Common myeloid progenitor, CD34-positive (primary cell): ENCODE results near the gene SAV1.

Source experiments
- CTCF ChIA-PET: fragments of 350-600 bp; sonication (Branson Sonifier 250); formaldehyde crosslinking; loops from one replicate; lab custom pipeline; 2021; ENCODE audit warnings: antibody characterized with exemption; lab: Charles Lee
- POLR2A ChIA-PET: fragments of 350-600 bp; sonication (Branson Sonifier 250); formaldehyde crosslinking; loops from one replicate; lab custom pipeline; 2021; ENCODE audit warnings: antibody characterized with exemption; lab: Charles Lee
- DNase-seq, 3 donors: peaks; one replicate each; pipeline versions ENCODE4 v3.0.0 to v3.0.0-alpha.2; 2013
- H3K27ac ChIP-seq, 2 experiments: 1 replicate in 1 of 2; 2 replicates in 1 of 2; pipeline ENCODE4 v1.7.0; 2013; ENCODE audit warnings: inconsistent platforms in 2 of 2, low read length in 2 of 2, mild to moderate bottlenecking in 2 of 2, low read depth in 1 of 2, moderate library complexity in 1 of 2; ENCODE audit not compliant: severe bottlenecking in 2 of 2, insufficient read depth in 1 of 2, poor library complexity in 1 of 2
- H3K27me3 ChIP-seq, 5 experiments: replicated peaks in 2 of 5; 1 replicate in 3 of 5; 2 replicates in 2 of 5; pipeline versions ENCODE4 v1.6.1 to v1.7.0; 2013; ENCODE audit warnings: low read length in 4 of 5, mild to moderate bottlenecking in 2 of 5, moderate library complexity in 2 of 5, inconsistent platforms in 1 of 5; ENCODE audit not compliant: insufficient read depth in 5 of 5, control insufficient read depth in 4 of 5
- H3K36me3 ChIP-seq, 4 experiments: 1 replicate in 2 of 4; 2 replicates in 2 of 4; pipeline versions ENCODE4 v1.6.1 to v1.7.0; 2013; ENCODE audit warnings: low read length in 3 of 4, control low read depth in 1 of 4, mild to moderate bottlenecking in 1 of 4; ENCODE audit not compliant: control insufficient read depth in 4 of 4, insufficient read depth in 4 of 4
- H3K4me1 ChIP-seq, 4 experiments: 1 replicate in 3 of 4; 2 replicates in 1 of 4; pipeline versions ENCODE4 v1.6.1 to v1.7.1; 2013; ENCODE audit warnings: low read length in 3 of 4, mild to moderate bottlenecking in 3 of 4, control low read depth in 1 of 4, inconsistent platforms in 1 of 4, moderate library complexity in 1 of 4; ENCODE audit not compliant: control insufficient read depth in 4 of 4, insufficient read depth in 4 of 4; ENCODE audit errors: control extremely low read depth in 1 of 4
- H3K4me3 ChIP-seq, 7 experiments: 1 replicate in 4 of 7; 2 replicates in 3 of 7; pipeline versions ENCODE4 v1.5.1 to v1.7.0; 2013; ENCODE audit warnings: mild to moderate bottlenecking in 7 of 7, low read length in 6 of 7, moderate library complexity in 6 of 7, inconsistent platforms in 2 of 7, low read depth in 2 of 7, control low read depth in 1 of 7; ENCODE audit not compliant: insufficient read depth in 4 of 7, control insufficient read depth in 1 of 7; ENCODE audit errors: extremely low read depth in 1 of 7
- H3K9me3 ChIP-seq, 5 experiments: 1 replicate in 4 of 5; 2 replicates in 1 of 5; pipeline versions ENCODE4 v1.6.1 to v1.7.1; 2013; ENCODE audit warnings: low read length in 4 of 5, mild to moderate bottlenecking in 2 of 5, inconsistent platforms in 1 of 5, low read depth in 1 of 5, moderate library complexity in 1 of 5; ENCODE audit not compliant: control insufficient read depth in 4 of 5, insufficient read depth in 2 of 5; ENCODE audit errors: control extremely low read depth in 1 of 5
- WGBS: methylation state at CpG from one replicate; pipeline ENCODE4 v1.1.5; 2013; ENCODE audit not compliant: insufficient coverage; 5-methylcytosine and 5-hydroxymethylcytosine counted together

Gene SAV1

GRCh38 chr14:50657753-50658152, 10.4 kb downstream of the SAV1 start:
- DNase-seq, result no peak
- Histone ChIP-seq H3K9me3 (peaks cover 0 to 6% (median 0%) of the 10 kb centered on the region in 5 experiments), H3K36me3 (peaks cover 0 to 17% (median 5%) of the 10 kb centered on the region in 4 experiments), H3K4me1 (peaks cover 0 to 10% (median 4%) of the 10 kb centered on the region in 4 experiments), H3K27me3 (no peaks in the 10 kb centered on the region), H3K4me3 (no peak overlapping the region), H3K27ac (no peak overlapping the region)
- CTCF ChIA-PET, result no interaction called here
- POLR2A ChIA-PET, result interaction anchor here (0.6 kb wide), 1 partner anchor 64 kb away, joined by 3 read pairs; no protein-coding TSS in a partner anchor
- no CpG with 5 or more reads among the region's 2 CpGs for WGBS

GRCh38 chr14:50656776-50657175, 11.3 kb downstream of the SAV1 start:
- DNase-seq, result no peak
- ChIA-PET POLR2A (no interaction called here), CTCF (interaction anchor here (0.6 to 0.7 kb wide), 2 partner anchors 45 to 50 kb away, joined by 3 read pairs; no protein-coding TSS in a partner anchor)
- H3K9me3 ChIP-seq, result peaks cover 0 to 6% (median 0%) of the 10 kb centered on the region in 5 experiments
- no peak overlapping the region for H3K27ac ChIP-seq
- H3K27me3 ChIP-seq, result no peaks in the 10 kb centered on the region
- H3K4me1 ChIP-seq, result peaks cover 0 to 10% (median 4%) of the 10 kb centered on the region in 4 experiments
- 100% methylated on average over 5 of the region's 6 CpGs for WGBS
- H3K4me3 ChIP-seq, result no peak overlapping the region
- H3K36me3 ChIP-seq, result peaks cover 0 to 16% (median 5%) of the 10 kb centered on the region in 4 experiments

- H3K4me3 ChIP-seq, result no peak overlapping the region
- CTCF ChIA-PET, result interaction anchor here (1.1 to 1.9 kb wide), 2 partner anchors 10 to 63 kb away, joined by 3 to 4 read pairs; no protein-coding TSS in a partner anchor
- no peak for DNase-seq
- peaks cover 0 to 5% (median 0%) of the 10 kb centered on the region in 4 experiments for H3K36me3 ChIP-seq
- H3K9me3 ChIP-seq, result no peaks in the 10 kb centered on the region
- no peak overlapping the region for H3K27ac ChIP-seq
- H3K4me1 ChIP-seq, result no peaks in the 10 kb centered on the region
- POLR2A ChIA-PET, result no interaction called here
- no peaks in the 10 kb centered on the region for H3K27me3 ChIP-seq
Measured at GRCh38 chr14:50649691-50650090, 18.4 kb downstream of the SAV1 start.

- no peak overlapping the region for H3K4me3 ChIP-seq
- no peaks in the 10 kb centered on the region for H3K4me1 ChIP-seq
- POLR2A ChIA-PET, result no interaction called here
- no peaks in the 10 kb centered on the region for H3K9me3 ChIP-seq
- no peaks in the 10 kb centered on the region for H3K27me3 ChIP-seq
- no peak for DNase-seq
- no peak overlapping the region for H3K27ac ChIP-seq
- CTCF ChIA-PET, result no interaction called here
- peaks cover 0 to 10% (median 6%) of the 10 kb centered on the region in 4 experiments for H3K36me3 ChIP-seq
Measured at GRCh38 chr14:50647753-50648152, 20.4 kb downstream of the SAV1 start.

GRCh38 chr14:50647282-50647681, 20.8 kb downstream of the SAV1 start:
- Histone ChIP-seq H3K27ac (no peak overlapping the region), H3K9me3 (no peaks in the 10 kb centered on the region), H3K36me3 (peaks cover 0 to 10% (median 6%) of the 10 kb centered on the region in 4 experiments), H3K4me3 (no peak overlapping the region), H3K4me1 (no peaks in the 10 kb centered on the region), H3K27me3 (no peaks in the 10 kb centered on the region)
- no peak for DNase-seq
- CTCF ChIA-PET, result interaction anchor here (1.2 kb wide), 1 partner anchor 19 kb away, joined by 3 read pairs; no protein-coding TSS in a partner anchor
- WGBS, result 88% methylated on average over 4 of the region's 6 CpGs
- POLR2A ChIA-PET, result no interaction called here

GRCh38 chr14:50635141-50635540, 33.0 kb downstream of the SAV1 start:
- ChIA-PET CTCF (interaction anchor here (2.0 kb wide), 1 partner anchor 79 kb away, joined by 5 read pairs; no protein-coding TSS in a partner anchor), POLR2A (no interaction called here)
- no peak for DNase-seq
- no peaks in the 10 kb centered on the region for H3K4me1 ChIP-seq
- no peak overlapping the region for H3K4me3 ChIP-seq
- no peaks in the 10 kb centered on the region for H3K27me3 ChIP-seq
- WGBS, result 100% methylated on average over 1 of the region's 2 CpGs
- H3K27ac ChIP-seq, result no peak overlapping the region
- no peaks in the 10 kb centered on the region for H3K9me3 ChIP-seq
- H3K36me3 ChIP-seq, result peaks cover 3 to 18% (median 12%) of the 10 kb centered on the region in 4 experiments

- H3K4me3 ChIP-seq, result no peak overlapping the region
- ChIA-PET CTCF (interaction anchor here (1.0 to 2.0 kb wide), 3 partner anchors 14 to 81 kb away, joined by 3 to 5 read pairs (median 5); no protein-coding TSS in a partner anchor), POLR2A (no interaction called here)
- no peak for DNase-seq
- H3K27ac ChIP-seq, result no peak overlapping the region
- H3K27me3 ChIP-seq, result no peaks in the 10 kb centered on the region
- H3K9me3 ChIP-seq, result no peaks in the 10 kb centered on the region
- peaks cover 3 to 16% (median 12%) of the 10 kb centered on the region in 4 experiments for H3K36me3 ChIP-seq
- H3K4me1 ChIP-seq, result no peaks in the 10 kb centered on the region
- 100% methylated on average over 1 of the region's 4 CpGs for WGBS
Measured at GRCh38 chr14:50633954-50634353, 34.2 kb downstream of the SAV1 start.
